ENCODE data around the gene HDAC1. TPM values are rescaled to one million over a fixed set of nuclear protein-coding genes. Genes with fewer than 3 reads are reported as not detected.

The HDAC1 gene
- polyA plus RNA-seq, 5 donors, result 154 to 182 (median 168) TPM

DNA sequence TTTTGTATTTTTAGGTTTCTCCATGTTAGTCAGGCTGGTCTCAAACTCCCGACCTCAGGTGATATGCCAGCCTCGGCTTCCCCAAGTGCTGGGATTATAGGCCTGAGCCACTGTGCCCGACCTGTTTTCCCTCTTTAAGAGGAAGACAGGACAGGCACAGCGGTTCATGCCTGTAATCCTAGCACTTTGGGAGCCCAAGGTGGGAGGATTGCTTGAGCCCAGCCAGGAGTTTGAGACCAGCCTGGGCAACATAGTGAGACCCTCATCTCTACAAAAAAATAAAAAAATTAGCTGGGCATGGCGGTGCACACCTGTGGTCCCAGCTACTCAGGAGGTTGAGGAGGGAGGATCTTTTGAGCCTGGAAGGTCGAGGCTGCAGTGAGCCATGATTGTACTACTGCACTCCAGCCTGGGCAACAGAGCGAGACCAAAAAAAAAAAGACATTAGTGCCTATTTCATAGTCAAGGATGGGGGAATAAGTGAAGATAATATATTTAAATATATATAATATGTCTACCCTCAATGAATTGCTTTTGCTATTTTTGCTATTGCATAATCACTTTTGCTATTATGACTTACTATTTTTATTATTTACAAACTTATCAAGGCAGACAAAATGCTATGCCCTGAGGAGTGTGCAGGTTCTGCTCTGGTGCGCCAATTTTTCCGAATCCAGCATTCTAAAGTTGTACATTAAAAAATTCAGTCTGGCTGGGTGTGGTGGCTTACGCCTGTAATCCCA lies 26.4 kb downstream of the HDAC1 start:
- DNase-seq, result no peak

DNA sequence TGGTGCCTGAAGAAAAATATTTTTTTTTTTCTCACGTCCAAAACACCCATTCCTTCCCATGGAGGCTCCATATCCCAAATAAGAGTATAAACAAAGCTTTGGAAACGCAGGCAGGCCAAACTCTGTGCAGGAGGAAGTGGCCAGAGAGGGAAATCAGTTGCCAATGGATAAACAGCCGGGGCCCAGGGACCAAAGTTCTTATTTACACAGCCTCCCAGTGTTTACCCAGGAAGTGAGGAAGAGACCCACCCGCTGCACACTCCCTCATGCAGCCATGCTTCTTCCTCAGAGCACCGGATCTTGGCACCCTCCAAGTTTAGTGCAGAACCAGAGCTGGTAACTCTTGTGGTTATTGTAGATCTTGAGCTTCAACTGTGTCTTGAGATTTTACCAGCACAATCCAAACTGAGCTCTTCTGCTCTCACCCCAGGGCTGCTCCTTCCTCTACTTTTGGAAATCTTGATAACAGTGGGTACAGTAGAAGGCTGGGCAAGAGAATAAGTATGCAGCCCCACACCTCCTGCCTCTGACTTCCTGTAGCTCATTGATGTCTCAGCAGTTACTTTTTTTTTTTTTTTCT lies 29.9 kb downstream of the HDAC1 start:
- no peak for DNase-seq

DNA sequence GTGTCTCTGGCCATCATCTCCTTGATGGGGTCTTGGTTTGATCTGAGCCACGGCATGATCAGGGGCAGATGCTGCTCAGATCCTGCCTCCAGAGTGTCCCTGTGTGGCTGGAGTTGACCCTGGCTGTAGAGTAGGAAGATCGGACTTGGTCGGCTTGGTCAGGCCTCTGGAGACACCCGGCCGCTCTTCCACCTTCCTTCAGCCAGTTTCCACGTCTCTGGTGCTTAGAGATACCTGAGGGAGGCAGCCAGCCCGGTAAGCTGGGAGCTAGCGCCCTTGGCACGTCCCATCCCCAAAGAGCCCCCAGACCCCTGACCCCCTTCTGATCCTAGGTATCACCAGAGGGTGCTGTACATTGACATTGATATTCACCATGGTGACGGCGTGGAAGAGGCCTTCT lies 35.3 kb downstream of the HDAC1 start:
- no peak for DNase-seq

DNA sequence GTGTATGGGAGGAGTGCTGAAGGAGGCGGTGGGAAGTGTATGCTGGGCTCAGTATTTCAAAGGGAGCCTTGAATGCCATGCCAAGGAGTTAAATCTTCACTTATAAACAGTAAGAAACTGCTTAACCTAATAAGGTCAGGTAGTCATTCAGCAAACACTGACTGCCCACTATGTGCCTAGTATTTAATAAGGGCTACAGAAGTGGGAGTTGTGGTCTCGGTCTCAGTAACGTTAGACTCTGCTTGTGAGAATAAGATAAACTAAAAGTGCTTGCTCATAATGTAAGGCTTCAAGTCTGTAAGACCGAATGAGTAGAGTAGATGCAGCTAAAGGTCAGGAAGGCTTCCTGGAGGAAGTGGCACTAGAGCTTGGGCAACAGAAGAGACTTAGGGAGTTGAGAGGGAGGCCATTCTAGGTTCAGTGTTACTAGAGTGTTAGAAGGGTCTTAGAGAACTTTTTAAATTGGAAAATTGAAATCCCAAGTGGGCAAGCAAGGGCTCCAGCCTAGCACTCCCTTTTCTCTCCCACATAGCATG lies 38.1 kb downstream of the HDAC1 start:
- DNase-seq, result no peak

DNA sequence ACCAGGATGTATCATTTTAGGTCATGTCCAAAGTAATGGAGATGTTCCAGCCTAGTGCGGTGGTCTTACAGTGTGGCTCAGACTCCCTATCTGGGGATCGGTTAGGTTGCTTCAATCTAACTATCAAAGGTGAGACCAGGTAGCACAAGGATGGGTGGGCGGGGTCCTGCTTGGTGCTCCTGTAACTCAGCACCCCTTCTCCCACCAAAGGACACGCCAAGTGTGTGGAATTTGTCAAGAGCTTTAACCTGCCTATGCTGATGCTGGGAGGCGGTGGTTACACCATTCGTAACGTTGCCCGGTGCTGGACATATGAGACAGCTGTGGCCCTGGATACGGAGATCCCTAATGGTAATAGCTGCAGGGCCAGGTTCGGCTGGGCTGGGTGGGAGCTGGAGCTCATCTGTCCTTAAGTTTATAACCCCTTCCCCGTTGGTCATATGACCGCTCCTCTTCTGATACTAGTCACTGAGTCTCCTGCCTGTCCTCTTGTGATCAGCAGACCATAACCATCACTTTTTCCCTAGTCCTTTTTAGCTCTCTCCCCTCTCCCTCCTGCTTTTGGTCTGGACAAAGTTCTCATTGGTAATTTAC lies 38.8 kb downstream of the HDAC1 start:
- no peak for DNase-seq

DNA sequence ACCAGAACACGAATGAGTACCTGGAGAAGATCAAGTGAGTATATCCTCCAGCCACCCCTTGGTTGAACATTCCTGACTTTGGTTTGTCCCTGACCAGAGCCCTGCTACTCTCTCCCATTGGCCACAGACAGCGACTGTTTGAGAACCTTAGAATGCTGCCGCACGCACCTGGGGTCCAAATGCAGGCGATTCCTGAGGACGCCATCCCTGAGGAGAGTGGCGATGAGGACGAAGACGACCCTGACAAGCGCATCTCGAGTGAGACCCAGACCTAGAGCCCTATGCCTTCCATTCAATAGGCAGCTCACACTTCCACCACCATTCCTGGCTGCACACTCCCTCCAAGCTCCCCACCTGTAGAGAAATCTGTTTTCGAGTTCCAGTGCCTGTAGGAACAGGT lies 39.7 kb downstream of the HDAC1 start:
- no peak for DNase-seq

DNA sequence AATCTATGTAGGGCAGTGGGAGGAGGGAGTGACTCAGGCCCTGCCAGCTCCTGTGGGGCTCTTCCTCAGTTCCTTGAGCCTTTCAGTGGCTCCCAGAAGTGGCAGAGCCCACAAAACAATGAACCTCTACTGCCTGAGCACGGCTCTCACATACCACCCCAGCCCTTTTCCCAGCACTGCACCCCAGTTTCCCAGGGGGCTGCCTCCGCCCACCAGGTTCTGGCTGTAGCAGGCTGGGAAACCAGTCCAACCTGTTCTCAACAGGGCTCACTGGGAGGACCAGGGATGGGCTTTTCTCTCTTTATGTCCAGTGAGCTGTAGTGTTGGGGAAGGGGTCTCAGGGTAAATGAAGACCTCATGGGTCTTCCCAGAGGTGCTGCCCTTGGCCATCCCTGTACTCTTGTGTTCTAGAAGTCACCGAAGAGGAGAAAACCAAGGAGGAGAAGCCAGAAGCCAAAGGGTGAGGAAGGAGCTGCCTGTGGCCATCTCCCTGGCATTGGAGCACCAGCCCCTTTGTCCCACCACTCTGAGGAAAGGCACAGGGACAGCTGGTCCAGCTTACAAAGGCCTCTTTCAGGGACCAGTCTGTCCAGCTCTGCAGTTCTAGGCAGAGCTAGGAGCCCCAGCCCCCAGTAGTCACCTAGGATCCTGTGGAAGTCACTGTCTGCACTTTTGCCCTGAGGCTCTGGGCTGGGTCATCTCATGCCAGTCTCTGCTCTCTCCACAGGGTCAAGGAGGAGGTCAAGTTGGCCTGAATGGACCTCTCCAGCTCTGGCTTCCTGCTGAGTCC lies 40.6 kb downstream of the HDAC1 start:
- no peak for DNase-seq

DNA sequence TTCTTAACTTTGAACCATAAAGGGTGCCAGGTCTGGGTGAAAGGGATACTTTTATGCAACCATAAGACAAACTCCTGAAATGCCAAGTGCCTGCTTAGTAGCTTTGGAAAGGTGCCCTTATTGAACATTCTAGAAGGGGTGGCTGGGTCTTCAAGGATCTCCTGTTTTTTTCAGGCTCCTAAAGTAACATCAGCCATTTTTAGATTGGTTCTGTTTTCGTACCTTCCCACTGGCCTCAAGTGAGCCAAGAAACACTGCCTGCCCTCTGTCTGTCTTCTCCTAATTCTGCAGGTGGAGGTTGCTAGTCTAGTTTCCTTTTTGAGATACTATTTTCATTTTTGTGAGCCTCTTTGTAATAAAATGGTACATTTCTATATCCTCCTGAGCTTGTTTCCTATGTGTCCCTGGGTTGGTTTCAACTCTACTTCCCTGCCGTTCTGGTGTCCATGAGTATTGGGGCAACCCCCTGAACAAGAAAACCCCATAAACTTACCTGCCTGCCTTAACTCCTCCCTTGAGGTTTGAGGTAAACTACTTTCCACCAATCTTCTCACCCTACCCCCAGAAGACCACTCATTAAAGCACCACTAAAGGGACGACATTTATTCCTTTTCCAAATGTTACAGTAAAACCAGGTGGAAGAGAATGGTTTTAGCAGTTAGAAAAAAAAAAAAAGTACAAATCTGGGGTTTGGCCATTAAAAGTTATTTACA lies 41.5 kb downstream of the HDAC1 start:
- DNase-seq, result no peak

DNA sequence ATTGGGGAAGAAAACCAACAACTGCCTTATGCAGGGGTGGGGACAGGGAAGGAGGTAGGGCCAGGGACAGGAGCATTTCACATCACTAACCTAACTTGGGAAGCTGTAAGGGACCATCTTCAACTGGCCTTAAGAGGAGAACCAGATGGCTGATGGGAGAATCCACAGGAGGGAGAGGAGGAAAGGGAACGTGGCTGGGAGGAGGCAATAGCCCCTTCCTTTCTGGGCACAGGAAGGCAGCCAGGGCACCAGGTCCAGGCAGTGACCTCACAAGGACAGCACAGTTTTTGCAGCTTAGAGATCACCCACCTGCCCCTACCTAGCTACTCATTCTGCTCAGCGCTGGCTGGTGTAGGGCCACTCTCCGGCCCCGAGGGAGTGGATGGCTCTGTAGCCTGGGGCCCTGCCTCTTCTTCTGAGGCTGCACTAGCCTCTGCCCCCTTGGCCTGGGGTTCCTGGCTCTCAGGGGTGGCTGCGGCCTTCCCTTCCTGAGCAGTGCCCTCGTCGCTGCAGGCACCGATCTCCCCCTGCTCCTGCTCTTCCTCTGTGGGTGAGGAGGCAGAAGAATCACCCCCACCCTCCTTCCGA lies 42.5 kb downstream of the HDAC1 start:
- no peak for DNase-seq

DNA sequence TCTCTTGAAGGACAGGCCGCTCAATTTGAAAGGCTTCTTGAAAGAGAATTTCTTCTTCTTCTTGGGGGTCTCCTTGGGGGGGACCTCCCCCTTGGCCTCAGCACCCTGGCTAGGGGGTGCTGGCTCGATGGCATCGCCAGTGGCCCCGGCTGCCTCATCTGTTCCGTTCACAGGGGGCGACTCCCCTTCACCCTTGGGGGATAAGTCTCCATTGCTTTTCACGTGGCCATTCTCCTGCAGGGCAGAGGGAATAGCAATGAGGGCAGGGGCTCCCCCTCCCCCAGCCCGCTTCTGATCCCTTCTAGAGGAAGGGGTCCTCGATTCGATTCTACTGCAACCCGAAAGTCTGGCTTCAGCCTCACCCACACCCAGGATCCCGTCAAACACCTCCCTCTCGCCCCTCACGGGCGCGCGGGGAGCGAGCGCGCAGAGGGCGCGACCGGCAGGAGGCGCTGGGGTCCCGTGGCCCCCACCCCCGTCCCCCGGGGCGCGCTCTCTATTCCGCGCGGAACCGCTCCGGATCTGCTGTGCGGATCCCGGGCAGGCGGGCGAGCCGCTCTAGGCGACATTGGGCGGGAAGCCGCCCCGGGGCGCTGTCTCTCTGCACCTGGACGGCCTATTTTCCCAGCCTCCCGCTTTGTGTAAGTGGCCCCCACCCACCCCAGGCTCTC lies 43.1 kb downstream of the HDAC1 start:
- peak; percentile 56 to 59 for DNase-seq

DNA sequence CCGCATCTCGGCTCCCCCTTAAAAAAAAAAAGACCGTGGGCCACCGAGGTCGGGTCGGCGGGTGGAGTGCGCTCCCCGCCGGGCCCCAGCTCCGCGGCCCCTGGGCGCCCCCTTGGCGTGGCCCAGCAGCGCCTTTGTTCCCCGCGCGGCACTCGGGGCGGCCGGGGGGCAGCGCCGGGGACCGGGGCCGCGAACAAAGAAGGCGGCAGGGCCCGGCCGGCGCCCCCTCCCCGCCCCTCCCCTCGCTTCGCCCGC lies 43.6 kb downstream of the HDAC1 start:
- DNase-seq, result no peak

DNA sequence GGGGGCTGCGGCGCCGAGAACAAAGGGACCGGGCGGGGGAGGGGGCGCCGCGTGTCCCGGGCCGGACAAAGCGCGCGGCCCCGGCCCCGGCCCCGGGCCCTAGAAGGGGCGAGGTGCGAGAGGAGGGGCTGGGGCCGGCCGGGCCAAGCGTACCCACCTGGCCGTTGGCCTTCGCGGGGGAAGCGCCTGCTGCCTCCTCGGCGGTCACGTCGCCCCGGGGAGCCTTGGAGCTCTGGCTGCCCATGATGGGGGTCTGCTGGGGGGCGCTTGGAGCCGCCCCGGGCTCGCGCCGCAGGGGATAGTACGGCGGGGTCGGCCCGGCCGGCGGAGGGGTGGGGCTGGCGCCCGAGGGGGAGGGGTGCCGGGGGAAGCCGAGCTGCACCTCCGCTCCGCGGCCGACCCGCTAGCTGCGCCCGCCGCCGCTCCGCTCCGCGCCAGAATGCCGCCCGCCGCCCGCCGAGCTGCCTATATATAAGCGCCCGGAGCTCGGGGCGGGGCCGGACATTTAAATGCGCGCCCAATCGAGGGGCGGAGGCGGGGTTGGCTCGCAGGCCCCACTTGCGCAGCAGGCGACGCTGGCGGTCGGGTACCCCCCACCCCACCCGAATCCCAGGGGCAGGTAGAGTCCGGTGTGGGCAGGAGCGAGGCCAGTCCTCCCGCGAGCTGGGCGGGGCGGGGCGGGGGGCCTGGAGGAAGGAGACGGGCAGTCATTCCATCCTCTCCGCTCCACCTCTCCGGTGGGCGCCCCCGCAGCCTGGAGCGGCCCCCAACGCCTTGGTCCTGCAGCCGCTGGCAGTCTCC lies 44.1 kb downstream of the HDAC1 start, which contains the start of gene MARCKSL1:
Gene MARCKSL1 (minus strand): TSS at position 444 of the 801 bp plus-strand sequence. CDS start 200 bp downstream, at position 244.
- peak; percentile 85 for DNase-seq

DNA sequence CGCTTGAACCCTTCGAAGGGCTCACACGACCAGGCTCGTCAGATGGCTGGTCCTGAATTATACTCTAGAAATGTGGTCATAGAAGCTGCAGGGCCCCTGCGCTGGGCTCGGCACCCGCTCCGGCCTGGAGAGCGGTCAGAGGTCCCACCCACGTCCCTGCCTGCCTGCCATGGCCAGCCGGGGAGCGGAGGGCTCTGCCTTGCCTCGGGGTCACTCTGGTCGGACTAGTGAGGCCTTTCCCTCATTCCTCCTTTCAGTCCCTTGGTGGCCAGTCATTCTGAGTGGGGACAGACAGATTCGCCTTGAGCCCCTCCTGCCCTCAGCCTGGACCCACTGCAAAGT lies 44.7 kb downstream of the HDAC1 start:
- DNase-seq, result no peak

DNA sequence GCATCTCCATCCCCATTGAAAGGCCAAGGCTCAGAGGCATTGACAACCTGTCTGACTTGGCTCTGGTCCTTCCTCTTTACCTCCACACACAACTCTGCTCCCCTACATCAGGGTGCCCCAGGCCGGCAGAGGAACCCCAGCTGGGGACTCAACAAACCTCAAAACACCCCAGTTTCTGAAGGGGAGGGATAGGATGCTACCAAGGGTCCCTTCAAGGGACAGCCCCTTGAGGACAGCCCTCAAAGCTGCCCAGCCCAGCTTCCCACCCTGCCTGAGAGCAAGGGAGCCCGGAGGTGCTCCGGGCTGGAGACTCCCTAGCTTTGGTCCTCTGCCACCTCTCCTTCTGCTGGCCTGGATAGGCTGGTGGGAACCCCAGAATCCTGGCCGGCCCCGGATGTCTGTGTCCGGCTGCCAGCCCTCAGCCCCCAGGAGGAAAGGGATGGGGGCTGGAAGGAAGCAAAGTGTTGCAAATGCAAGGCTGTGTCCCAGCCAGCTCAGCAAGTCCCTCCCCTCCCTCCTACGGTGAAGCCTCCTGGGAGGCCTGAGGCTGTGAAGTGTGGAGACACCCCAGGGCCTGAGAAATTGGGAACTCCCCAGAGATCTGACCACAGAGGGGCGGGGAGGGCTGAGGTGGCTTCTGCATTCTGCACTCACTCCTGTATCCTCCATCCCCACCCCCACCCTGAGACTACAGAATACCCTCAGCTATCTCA lies 45.2 kb downstream of the HDAC1 start:
- no peak for DNase-seq

DNA sequence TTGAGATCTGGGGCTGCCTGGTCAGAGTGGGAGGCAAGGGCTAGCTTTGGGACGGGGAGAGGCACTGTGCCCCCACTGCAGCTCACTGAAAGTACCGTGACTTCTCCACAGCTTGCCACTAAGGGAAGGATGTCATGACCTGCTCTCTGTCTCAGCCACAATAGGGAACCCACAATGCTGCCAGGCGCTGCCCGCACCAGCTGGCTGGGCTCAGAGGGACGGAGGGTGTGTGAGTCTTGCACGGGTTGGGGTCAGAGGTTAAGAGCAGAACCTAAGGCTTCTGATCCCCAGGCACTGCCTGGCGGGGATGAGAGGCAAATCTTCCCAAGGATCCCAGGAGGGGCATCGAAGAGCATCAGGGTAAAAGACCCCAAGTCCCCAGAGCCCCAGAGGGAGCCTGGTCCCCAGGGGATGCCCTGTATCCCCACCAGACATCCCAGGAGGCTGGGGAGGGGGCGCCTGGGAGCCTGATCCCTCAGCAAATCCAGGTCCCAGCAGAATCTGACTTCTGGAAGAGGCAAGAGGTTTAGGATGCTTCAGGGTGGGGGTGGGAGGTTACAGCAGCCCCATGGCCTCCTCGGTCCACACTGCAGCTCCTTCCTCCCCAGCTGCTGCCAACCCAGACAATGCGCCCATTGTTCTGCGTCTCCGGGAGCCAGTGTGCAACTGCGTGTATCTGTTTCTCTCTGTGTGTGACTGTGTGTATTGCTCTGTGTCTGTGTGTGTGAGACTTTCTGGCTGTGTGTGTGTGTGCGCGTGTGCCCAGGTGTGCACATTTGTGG lies 46.2 kb downstream of the HDAC1 start:
- no peak for DNase-seq

DNA sequence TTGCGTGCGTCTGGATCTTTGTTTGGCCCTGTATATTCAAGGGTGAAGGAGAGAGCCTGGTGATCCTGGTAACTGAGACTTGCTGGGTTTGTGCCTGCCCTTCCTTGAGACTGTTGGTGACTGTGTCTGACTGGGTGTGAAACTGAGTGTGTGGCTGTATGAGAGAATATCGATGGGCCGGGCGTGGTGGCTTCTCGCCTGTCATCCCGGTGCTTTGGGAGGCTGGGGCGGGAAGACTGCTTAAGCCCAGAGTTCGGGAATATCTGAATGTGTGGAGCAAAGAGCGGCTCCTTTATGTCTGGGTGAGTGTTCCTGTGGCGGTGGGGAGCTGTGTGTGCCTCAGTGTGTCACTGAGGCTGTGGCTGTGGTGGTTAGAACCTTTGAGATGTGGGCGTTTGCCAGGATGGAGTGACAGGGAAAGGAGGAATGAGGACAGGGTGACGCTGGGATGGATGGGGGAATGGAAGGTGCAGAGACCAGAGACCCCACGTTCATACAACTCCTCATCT lies 46.8 kb downstream of the HDAC1 start:
- no peak for DNase-seq

DNA sequence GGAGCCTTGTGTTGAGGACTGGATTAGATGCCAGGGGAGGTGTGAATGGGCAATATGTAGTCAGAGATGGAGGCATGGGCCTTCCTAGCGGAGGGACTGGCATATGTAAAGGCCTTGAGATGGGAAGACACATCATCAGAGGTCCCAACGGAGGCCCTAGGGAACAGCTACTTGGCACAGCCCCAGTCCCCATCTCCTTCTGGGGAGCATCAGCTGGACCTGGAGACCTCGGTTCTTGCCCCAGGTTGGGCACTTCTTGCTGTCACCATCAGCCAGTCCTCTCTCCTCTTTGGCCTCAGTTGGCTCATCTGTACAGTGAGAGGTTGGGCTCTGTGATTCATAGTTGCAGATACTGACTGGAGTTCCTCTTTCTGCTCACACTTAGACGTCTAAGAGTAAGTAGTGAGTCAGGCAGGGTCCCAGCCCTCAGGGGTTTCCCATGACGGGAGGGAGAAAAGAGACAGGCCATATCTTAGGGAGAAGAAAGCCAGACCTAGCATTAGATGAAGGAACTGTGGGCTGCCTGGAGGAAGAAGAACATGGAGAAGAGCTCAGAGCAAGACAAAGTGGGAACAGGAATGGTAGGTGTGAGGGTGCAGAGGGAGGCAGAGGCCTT lies 47.6 kb downstream of the HDAC1 start:
- no peak for DNase-seq

Data from right lung (tissue), 5 donors.